ENCODE measurements around the gene C1orf105. TPM values are rescaled to one million over a fixed set of nuclear protein-coding genes. Genes with fewer than 3 reads are reported as not detected.
A peak's percentile ranks its signal among the peaks of the same experiment; 100 is the strongest.
"Not testable (repeated sequence)": the region's sequence is repeated elsewhere in the genome, so short reads cannot be mapped to it uniquely, and the experiment has no call there.

The C1orf105 gene, protein sequence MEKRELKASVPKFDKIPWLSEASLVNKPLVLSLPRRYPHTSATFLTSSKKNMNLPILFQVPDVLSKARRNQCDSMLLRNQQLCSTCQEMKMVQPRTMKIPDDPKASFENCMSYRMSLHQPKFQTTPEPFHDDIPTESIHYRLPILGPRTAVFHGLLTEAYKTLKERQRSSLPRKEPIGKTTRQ
- not detected in 3 replicates for total RNA-seq (2021)
- percentile 4 among the genes with signal in this experiment for Bru-seq, nascent RNA
- long read RNA-seq, experiment 1: 0 reads
- long read RNA-seq, experiment 2: 0 reads
- long read RNA-seq, experiment 3: 0 reads

DNA sequence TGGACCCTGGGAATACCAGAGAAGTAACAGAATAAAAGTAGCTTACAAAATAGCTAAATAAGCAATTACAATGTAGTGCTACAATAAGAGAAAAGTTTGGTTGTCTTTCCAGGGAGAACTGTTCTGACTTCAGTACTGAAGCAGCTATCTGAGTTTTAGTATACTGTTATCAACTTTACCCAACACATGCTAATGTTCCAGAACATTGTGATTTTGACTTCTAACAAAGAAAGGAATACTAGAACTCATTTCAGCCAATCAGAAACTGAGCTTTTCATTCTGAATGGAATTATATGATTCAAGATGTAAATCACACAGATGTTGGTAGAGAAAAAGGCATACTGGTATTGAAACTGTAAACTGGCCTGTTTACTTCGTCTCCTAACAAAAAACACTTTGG is at the start of gene C1orf105:
Gene C1orf105, plus strand, starts transcription at position 301 of the 400 bp plus-strand sequence. CDS start 201 bp downstream, outside the sequence.
- no peaks in the 10 kb centered on the region for H3K9me3 Mint-ChIP-seq
- H3K27me3 Mint-ChIP-seq (ENCODE audit: low read depth): no peaks in the 10 kb centered on the region
- ATAC-seq (no peak), DNase-seq (ENCODE audit: low spot score) (no peak)
- no peak within 1 kb of the TSS for H3K4me3 Mint-ChIP-seq
- ChIA-PET CTCF (interaction anchor here (2.3 kb wide), 1 partner anchor 21 kb away, joined by 7 read pairs; no protein-coding TSS in a partner anchor), POLR2A (no interaction called here)
- no peaks in the 10 kb centered on the region for H3K36me3 Mint-ChIP-seq
- H3K27ac Mint-ChIP-seq: peak within 1 kb of the TSS; percentile 74
- peaks cover 48% of the 10 kb centered on the region for H3K4me1 Mint-ChIP-seq
- no peak for TF ChIP-seq GTF2I (CRISPR knock-in tag; conservative IDR thresholded peaks at IDR 0.05)
- TF ChIP-seq ZNF671 (CRISPR knock-in tag; IDR thresholded peaks at IDR 0.05): no peak
- TF ChIP-seq, protein P1, sequence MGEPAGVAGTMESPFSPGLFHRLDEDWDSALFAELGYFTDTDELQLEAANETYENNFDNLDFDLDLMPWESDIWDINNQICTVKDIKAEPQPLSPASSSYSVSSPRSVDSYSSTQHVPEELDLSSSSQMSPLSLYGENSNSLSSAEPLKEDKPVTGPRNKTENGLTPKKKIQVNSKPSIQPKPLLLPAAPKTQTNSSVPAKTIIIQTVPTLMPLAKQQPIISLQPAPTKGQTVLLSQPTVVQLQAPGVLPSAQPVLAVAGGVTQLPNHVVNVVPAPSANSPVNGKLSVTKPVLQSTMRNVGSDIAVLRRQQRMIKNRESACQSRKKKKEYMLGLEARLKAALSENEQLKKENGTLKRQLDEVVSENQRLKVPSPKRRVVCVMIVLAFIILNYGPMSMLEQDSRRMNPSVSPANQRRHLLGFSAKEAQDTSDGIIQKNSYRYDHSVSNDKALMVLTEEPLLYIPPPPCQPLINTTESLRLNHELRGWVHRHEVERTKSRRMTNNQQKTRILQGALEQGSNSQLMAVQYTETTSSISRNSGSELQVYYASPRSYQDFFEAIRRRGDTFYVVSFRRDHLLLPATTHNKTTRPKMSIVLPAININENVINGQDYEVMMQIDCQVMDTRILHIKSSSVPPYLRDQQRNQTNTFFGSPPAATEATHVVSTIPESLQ (CRISPR knock-in tag; IDR thresholded peaks at IDR 0.05): no peak
- TF ChIP-seq, protein P2, sequence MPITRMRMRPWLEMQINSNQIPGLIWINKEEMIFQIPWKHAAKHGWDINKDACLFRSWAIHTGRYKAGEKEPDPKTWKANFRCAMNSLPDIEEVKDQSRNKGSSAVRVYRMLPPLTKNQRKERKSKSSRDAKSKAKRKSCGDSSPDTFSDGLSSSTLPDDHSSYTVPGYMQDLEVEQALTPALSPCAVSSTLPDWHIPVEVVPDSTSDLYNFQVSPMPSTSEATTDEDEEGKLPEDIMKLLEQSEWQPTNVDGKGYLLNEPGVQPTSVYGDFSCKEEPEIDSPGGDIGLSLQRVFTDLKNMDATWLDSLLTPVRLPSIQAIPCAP (CRISPR knock-in tag; IDR thresholded peaks at IDR 0.05): no peak
- TF ChIP-seq, protein P3, sequence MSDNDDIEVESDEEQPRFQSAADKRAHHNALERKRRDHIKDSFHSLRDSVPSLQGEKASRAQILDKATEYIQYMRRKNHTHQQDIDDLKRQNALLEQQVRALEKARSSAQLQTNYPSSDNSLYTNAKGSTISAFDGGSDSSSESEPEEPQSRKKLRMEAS (CRISPR knock-in tag; IDR thresholded peaks at IDR 0.05): no peak
- TF ChIP-seq, protein P4, sequence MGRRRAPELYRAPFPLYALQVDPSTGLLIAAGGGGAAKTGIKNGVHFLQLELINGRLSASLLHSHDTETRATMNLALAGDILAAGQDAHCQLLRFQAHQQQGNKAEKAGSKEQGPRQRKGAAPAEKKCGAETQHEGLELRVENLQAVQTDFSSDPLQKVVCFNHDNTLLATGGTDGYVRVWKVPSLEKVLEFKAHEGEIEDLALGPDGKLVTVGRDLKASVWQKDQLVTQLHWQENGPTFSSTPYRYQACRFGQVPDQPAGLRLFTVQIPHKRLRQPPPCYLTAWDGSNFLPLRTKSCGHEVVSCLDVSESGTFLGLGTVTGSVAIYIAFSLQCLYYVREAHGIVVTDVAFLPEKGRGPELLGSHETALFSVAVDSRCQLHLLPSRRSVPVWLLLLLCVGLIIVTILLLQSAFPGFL (CRISPR knock-in tag; IDR thresholded peaks at IDR 0.05; ENCODE audit: borderline replicate concordance): no peak
- no peak for TF ChIP-seq TEAD1 (CRISPR knock-in tag; IDR thresholded peaks at IDR 0.05)
- no peak for TF ChIP-seq ZNF317 (CRISPR knock-in tag; IDR thresholded peaks at IDR 0.05; ENCODE audit: borderline replicate concordance, low read depth)
- TF ChIP-seq KAT7 (CRISPR knock-in tag; IDR thresholded peaks at IDR 0.05; ENCODE audit: borderline replicate concordance): no peak
- no peak for TF ChIP-seq CREM (CRISPR knock-in tag; IDR thresholded peaks at IDR 0.05)
- no peak for TF ChIP-seq ZNF232 (CRISPR knock-in tag; IDR thresholded peaks at IDR 0.05)
- TF ChIP-seq ZNF121 (CRISPR knock-in tag; IDR thresholded peaks at IDR 0.05): no peak
- TF ChIP-seq NR3C1 (CRISPR knock-in tag; conservative IDR thresholded peaks at IDR 0.05; ENCODE audit: low read depth): no peak
- TF ChIP-seq, protein P5, sequence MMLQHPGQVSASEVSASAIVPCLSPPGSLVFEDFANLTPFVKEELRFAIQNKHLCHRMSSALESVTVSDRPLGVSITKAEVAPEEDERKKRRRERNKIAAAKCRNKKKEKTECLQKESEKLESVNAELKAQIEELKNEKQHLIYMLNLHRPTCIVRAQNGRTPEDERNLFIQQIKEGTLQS (CRISPR knock-in tag; conservative IDR thresholded peaks at IDR 0.05): no peak
- no peak for TF ChIP-seq FOXJ3 (CRISPR knock-in tag; IDR thresholded peaks at IDR 0.05; ENCODE audit: borderline replicate concordance)
- no peak for TF ChIP-seq ZNF416 (CRISPR knock-in tag; IDR thresholded peaks at IDR 0.05)

DNA sequence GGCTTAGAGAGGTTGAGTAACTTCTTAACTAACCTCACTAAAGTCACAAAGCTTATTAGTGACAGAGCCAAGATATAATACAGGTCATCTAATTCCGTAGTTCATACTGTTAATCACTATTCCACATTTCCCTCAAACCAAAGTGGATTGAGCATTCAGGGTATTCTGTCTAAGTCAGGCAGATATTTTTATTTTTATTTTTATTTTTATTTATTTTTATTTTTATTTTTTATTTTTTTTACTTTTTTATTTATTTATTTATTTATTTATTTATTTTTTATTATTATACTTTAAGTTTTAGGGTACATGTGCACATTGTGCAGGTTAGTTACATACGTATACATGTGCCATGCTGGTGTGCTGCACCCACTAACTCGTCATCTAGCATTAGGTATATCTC is 48.8 kb upstream of the C1orf105 start:
- ATAC-seq; H3K27ac Mint-ChIP-seq; DNase-seq (ENCODE audit: low spot score); H3K27me3 Mint-ChIP-seq (ENCODE audit: low read depth); POLR2A ChIA-PET; H3K4me1 Mint-ChIP-seq; H3K4me3 Mint-ChIP-seq; CTCF ChIA-PET: not testable (repeated sequence)
- peaks cover 10% of the 10 kb centered on the region for H3K36me3 Mint-ChIP-seq
- peak; percentile 97 for TF ChIP-seq HMGA2 (CRISPR knock-in tag; IDR thresholded peaks at IDR 0.05)
- H3K9me3 Mint-ChIP-seq: peaks cover 22% of the 10 kb centered on the region

DNA sequence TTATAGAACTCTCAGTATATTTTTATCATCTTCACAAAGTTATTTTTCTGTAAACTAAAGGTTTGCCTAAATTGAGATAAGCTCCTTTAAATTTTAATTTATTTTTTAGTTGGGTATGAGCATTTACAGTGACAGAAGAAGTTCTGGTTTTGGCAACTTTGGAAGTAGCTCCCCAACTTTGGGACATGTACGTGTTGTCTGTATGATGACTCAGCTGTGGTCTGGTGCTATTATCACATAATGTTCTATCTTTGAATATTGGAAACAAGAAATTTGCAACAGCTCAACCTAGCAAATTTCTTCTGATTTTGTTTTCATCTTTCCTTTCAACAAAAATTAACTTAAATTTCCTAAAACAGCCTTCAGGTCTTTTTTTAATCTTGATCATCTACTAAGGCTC is 46.6 kb upstream of the C1orf105 start:
- no peak overlapping the region for H3K4me3 Mint-ChIP-seq
- ATAC-seq (no peak), DNase-seq (ENCODE audit: low spot score) (no peak)
- H3K27me3 Mint-ChIP-seq (ENCODE audit: low read depth): no peaks in the 10 kb centered on the region
- H3K36me3 Mint-ChIP-seq: no peaks in the 10 kb centered on the region
- peaks cover 4% of the 10 kb centered on the region for H3K4me1 Mint-ChIP-seq
- POLR2A ChIA-PET: no interaction called here
- H3K9me3 Mint-ChIP-seq: 0 out of 2 replicates have a peak, but pooled peaks cover 3% of the 10 kb centered on the region
- CTCF ChIA-PET: interaction anchor here (1.3 kb wide), 1 partner anchor 10 kb away, joined by 3 read pairs; no protein-coding TSS in a partner anchor
- H3K27ac Mint-ChIP-seq: no peak overlapping the region
- TF ChIP-seq, protein P6, sequence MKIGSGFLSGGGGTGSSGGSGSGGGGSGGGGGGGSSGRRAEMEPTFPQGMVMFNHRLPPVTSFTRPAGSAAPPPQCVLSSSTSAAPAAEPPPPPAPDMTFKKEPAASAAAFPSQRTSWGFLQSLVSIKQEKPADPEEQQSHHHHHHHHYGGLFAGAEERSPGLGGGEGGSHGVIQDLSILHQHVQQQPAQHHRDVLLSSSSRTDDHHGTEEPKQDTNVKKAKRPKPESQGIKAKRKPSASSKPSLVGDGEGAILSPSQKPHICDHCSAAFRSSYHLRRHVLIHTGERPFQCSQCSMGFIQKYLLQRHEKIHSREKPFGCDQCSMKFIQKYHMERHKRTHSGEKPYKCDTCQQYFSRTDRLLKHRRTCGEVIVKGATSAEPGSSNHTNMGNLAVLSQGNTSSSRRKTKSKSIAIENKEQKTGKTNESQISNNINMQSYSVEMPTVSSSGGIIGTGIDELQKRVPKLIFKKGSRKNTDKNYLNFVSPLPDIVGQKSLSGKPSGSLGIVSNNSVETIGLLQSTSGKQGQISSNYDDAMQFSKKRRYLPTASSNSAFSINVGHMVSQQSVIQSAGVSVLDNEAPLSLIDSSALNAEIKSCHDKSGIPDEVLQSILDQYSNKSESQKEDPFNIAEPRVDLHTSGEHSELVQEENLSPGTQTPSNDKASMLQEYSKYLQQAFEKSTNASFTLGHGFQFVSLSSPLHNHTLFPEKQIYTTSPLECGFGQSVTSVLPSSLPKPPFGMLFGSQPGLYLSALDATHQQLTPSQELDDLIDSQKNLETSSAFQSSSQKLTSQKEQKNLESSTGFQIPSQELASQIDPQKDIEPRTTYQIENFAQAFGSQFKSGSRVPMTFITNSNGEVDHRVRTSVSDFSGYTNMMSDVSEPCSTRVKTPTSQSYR (CRISPR knock-in tag; IDR thresholded peaks at IDR 0.05): no peak
- TF ChIP-seq, protein P7, sequence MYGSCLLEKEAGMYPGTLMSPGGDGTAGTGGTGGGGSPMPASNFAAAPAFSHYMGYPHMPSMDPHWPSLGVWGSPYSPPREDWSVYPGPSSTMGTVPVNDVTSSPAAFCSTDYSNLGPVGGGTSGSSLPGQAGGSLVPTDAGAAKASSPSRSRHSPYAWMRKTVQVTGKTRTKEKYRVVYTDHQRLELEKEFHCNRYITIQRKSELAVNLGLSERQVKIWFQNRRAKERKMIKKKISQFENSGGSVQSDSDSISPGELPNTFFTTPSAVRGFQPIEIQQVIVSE (CRISPR knock-in tag; IDR thresholded peaks at IDR 0.05; ENCODE audit: borderline replicate concordance): no peak
- TF ChIP-seq, protein P8, sequence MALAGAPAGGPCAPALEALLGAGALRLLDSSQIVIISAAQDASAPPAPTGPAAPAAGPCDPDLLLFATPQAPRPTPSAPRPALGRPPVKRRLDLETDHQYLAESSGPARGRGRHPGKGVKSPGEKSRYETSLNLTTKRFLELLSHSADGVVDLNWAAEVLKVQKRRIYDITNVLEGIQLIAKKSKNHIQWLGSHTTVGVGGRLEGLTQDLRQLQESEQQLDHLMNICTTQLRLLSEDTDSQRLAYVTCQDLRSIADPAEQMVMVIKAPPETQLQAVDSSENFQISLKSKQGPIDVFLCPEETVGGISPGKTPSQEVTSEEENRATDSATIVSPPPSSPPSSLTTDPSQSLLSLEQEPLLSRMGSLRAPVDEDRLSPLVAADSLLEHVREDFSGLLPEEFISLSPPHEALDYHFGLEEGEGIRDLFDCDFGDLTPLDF (CRISPR knock-in tag; IDR thresholded peaks at IDR 0.05): no peak
- no peak for TF ChIP-seq OVOL2 (CRISPR knock-in tag; IDR thresholded peaks at IDR 0.05; ENCODE audit: borderline replicate concordance)
